NK-92 treated with Interleukin-12 subunit alpha and Interleukin-12 subunit beta, amount 100 ng/mL, for 24 hours (cell line): ENCODE measurements around the gene IFNAR2.

ENCODE experiments used
- DNase-seq: peaks from one replicate; lab custom pipeline; 2025; lab: John Stamatoyannopoulos, UW

IFNAR2 gene

DNA sequence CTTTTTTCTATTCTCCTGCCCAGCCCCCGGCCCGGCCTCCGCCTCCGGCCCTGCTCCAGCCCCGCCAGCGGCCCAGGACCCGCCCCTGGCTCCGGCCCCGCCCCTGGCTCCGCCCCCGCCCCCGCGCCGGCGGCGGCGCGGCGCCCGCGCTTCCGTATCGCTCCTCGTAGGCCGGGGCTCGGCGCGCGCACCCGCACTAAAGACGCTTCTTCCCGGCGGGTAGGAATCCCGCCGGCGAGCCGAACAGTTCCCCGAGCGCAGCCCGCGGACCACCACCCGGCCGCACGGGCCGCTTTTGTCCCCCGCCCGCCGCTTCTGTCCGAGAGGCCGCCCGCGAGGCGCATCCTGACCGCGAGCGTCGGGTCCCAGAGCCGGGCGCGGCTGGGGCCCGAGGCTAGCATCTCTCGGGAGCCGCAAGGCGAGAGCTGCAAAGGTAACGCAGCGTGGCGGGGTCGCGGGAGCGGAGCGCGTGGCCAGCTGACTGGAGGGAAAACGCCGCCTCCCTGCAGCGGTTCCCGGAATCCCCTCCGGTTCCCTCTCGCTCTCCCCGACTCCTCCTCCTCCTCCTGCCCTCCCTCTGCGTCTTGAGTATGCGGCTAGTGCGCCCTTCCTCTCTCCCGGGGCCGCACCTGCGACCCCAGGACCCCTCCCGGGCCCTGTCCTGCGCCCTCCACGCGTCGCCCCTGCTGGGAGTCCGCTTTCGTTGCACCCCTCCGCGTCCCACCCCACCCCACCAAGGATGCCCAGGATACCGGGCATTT lies at the start of gene IFNAR2:
Gene IFNAR2, plus strand, starts transcription at position 155 of the 761 bp plus-strand sequence. CDS start 11,985 bp downstream, outside the sequence.
- peak; percentile 64 for DNase-seq

DNA sequence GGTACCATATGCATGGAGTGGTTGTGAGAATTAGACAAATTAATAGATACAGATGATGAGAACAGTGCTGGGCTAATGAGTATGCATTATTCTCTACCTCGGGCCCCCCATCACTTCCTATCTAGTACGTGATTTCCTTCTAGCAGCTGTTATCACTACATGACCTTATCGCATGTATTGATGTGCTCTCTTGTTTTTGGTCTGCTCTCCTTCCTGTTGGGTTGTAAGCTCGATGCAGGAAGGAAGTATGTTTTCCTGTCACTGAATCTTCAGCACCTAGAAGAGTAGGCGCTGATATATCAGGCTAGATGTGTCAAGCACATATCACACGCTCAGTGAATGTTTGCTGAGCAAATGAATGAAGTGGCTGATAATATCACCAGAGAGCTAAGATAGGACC lies 43.9 kb upstream of the IFNAR2 start:
- DNase-seq = no peak

DNA sequence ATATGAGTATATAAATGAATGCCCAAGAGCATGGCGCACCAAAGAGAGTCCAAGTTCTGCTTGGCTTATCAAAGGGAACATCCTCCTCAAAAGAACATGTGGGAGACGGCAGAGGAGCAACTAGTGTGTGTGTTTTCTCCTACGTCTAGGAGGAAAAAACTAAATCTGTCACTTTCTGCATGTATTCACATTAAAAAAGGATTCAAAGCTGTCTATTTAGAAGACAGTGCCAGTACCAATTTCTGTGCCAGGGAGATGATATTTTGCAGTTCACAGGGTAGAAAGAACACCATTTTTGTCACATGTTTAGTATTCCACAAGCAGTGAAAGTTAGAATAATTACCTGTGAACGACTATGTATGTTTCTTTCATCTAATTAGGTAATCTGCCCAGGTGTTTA lies 42.5 kb upstream of the IFNAR2 start:
- no peak for DNase-seq

DNA sequence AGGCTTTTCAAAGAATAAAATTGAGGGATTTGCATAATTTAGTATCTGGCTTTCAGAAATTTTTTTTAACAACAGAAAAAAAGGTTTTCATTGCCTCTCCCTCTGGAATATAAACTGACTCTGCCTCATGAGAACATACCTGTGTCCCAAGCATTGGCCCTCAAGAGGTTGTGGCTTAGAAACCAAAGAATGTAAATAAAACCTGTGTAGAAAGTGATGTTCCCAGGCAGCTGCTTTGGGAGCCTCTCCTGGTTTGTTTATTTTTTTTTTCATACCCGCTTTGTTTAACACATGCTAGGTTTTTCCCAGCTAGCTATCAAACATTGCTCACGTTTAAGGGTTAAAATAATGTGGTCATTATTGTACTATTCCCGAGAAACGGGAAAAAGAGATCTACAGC lies 40.5 kb upstream of the IFNAR2 start:
- DNase-seq = no peak

DNA sequence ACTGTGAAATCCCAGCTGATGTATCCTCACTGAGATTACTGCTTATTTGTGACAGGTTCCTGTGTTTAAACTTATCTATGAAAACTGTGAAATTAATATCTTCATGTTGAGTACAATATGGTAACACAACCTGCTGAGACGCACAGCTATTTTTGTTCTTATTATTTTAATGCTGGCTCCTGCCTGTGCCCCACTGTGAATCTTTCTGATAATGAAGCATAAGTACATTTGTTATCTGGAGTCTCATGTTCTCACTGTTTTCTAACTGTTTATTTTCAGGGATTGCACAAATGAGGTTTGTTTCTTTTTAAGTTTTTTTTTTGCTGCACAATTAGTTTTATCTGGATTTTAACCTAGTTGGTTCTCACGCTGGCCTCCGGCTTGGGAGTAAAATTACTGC lies 39.9 kb upstream of the IFNAR2 start:
- no peak for DNase-seq

DNA sequence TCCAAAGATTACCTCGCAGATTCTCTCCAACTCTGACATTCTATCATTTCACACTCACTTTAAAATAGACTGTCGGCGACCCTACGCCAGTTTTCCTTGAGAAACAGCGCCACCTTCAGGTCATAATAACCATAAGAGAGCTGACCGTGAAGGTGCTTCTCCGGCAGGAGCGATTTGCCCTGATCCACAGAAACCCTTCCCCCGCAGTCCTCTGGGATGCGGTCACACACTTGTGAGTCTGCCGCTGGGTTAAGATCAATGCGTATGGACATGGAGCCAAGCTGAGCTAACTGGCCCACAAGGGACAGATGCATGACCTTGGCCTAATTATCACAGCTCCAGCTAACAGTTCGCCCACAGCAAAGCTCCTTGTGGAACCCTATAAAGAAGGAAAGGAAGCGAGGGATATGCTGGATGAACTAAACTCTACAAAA lies 32.8 kb upstream of the IFNAR2 start:
- DNase-seq = peak; percentile 27

DNA sequence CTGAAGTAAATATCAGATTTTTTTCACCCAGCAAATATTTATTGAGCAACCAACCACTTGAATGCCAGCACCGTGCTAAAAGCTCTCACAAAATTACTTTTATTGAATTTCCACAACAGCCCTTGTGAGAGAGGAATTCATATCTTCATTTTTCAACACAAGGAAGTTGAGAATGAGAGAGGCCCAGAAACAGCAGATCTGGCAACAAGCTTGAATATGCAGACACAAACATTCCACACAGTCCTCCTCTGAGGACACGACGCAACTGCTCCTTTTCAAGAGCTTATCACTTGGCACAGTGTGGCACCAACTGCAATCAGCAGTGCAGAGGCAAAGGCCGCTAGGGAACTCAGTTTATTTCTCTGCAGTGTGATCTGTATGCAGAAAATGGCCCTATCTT lies 32.2 kb upstream of the IFNAR2 start:
- DNase-seq = no peak

DNA sequence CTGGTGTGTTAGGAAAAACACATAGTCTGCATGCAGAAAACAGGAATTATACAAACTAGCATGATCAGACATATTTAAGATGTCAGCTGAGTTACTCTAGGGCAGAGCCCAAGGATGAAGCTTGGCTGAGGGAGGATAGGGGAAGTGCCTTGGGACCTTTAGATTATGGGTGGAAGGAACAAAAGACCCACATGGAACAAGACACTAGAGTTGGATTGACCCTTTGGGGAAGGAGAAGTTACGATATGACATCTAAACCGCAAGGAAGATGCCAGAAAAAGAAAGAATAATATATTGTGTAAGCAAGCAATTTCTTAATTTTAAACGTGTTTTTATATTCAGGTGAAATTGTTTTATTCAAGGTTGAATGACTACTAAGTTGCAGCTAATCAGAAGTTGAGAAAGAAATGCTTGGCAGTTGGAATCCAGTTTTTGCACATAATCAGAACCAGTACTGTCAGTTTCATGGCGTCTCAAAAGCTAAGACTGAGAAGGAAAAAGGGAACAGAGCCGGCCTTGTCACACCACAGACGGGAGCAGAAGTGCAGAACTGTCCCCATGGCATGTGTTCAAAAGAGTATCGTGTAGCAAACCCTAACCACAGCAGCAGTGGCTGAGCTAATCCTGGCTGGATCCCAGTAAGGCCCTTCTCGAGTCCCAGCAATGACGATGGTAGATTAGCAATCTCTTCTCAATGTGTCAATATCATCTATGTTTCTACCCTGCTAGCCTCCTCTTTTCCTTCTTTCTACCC lies 31.2 kb upstream of the IFNAR2 start:
- DNase-seq = no peak

DNA sequence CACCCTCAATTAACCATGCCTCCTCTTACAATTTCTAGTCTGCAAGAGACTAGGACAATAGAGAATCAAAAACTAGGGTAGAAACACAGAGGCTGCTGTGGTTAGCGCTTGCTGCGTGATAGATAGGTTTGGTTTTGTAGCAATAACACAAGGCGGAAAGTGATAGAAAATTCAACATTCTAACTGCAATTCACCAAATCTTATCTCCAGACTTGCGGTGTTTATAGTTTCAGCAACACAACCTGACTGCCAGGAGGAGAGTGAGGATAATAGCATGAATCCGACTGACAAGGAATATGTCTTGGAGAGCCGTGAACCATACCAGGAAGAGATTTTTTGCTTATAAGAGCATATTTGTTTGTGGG lies 30.7 kb upstream of the IFNAR2 start:
- no peak for DNase-seq

DNA sequence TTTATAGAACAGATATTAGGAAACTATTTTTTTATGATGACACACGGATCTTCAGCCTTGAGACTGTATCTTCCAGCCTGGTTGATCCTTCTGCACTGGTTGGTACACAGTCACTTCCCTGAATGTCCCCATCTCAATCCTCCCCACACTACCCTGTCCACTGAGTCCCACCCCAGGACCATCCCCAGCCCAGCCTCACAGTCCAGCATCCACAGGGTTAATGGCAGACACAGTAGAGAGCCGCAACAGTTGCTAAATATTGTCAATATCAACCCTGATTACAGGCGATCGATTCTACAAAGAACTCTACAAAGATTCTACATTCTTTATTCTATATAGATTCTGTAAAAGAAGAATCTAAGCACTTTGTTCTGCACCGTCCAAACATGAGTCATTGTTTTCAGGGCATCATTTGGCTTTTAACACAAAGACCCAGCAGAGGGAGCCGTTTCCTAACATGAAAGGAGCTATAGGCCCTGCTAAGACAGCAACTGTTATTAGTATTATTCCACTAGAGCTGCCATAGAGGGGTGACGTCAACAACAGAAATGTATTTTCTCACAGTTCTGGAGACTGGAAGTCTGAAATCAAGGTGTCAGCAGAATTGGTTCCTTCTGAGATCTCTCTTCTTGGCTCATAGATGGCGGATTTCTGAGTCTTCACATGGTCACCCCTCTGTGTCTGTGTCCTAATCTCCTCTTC lies 30.1 kb upstream of the IFNAR2 start:
- DNase-seq = peak; percentile 56

DNA sequence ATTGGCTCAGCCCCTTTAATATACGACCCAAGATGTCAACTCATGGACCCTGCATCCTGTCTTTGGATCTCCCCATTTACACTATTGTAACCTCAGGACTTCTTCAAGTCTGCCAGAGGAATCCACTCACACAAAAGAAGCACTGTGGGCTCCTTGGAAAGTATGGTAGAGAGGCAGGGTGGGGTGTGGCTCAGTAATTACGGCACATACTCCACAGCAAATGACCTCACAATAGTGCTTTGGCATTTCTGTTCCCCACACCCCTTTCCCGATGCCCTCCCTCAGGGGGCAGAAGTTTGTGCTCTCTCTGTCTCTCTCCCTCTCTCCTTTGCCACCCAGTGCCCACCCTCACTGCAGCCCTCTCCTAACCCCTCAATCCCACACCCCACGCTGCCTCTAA lies 27.8 kb upstream of the IFNAR2 start:
- DNase-seq = no peak

DNA sequence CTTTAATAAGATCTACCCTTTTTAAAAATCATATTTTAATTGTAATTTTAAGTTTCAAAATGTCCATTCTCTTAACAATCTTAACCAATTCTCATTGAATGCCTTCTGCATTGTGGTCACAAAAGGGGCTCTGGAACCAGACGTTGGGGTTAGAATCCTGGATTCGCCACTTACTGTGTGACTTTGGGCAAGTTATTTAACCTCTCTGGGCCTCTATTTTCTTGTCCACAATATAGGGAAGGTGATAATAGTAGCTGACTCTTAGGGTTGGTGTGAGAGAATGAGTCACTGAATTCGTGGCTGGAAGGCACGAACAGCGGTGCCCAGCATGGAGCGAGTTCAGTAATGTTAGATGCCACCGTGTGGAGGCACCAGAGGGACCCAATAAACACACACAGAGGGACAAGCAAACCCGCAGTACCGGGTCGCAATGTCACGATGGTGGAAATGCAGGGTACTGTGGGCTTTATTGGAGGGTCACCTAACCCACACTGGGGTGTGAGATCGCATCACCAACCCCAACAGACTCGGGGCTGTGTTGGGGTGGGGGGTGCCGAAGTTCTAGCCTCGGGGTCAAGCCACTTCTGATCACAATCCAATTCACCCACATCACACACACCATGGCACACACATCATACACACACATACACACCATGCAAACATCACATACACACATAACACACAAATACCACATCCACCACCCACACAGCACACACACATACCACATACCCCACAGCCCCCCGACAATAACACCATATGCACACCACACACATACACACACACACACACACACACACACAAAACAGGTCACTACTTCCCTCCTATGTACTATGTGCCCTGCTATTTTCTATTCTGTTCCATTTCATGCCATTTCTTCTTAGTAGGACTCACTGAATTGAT lies 27.0 kb upstream of the IFNAR2 start:
- no peak for DNase-seq

DNA sequence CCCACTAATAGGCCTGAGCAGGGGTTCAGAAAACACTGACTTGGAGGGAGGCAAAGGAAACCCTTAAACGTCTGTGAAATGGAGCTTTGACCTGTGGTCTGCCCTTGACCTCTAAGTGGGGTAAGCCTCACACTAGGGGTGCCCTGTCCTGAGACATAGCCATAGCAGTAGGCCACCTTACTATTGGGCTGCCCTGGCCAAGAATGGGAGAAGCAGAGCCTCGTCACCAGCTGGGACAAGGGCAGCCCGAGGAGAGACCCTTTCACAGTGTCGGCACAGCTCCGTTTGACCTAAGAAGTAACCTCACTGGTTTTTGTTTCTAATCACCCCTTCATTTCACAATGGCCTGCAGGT lies 26.4 kb upstream of the IFNAR2 start:
- DNase-seq = no peak

DNA sequence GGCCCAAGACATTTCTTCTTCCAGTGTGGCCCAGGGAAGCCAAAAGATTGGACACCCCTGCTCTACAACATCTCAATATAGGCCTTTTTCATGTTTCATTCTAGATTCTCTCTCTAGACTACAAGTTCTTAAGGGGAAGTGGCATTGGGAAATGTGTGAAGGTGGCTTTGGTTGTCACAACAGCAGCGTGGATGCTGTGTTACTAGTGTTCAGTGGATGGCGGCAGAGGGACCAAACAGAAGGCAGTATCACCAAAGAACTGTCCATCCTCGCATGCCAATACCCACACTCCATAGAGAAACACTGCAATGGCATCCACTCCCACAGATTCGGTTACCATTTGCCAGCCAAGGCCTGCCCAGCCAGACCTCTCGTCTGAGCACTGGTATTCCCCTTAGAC lies 24.3 kb upstream of the IFNAR2 start:
- peak; percentile 38 for DNase-seq

DNA sequence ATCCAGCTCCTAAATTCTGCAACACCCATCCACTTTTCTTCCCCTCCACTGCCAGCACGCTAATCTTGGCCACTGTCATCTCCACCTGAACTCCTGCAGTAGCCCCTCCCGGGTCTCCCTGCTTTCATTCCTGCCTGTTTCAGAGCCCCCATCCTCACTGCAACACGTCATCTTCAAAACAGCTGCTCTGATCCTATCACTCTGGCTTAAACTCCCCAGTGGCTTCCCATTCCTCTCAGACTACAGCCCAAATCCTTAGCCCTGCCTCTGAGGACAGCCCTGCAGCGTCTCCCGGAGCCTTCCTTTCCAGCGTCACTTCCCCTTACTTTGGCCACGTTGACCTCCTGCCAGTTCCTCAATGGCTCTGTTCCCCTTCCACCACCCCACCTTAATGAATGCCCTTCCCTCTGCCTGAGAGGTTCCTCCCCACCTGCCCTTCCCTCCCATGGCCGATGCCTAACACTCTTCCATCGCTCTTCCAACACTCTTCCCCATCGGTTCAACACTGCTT lies 22.9 kb upstream of the IFNAR2 start:
- no peak for DNase-seq

DNA sequence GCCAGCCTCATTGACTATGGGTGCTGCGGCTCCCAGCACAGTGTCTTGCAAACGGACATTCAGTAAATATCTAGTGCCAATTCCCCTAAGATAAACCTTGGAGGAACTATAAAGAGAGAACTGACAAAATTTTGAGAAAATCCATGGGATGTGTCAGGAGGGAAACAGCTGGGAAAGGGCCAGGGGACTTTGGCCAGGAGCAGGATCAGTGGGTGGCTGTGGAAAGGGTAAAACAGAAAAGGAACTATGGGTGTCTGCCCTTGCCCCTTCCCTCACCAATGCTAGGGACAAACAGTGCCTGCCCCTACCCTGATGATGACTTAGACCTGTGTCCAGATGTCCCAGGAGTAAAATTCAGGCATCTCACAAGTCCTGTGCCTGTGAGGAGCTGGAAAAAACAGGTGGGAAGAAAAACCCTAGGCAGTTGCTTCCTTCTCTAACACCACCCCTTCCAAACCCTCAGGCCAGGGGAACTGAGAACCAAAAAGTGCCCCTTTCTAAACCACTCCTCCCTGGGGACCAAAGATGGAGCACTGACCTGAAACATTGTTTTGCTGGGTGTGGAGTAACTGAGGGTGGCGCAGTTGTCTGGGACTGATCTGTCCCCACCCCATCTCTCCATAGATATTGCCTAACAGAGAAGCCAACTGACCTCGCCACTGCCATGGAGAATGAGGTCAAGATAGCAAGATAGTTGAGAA lies 22.1 kb upstream of the IFNAR2 start:
- DNase-seq = no peak

DNA sequence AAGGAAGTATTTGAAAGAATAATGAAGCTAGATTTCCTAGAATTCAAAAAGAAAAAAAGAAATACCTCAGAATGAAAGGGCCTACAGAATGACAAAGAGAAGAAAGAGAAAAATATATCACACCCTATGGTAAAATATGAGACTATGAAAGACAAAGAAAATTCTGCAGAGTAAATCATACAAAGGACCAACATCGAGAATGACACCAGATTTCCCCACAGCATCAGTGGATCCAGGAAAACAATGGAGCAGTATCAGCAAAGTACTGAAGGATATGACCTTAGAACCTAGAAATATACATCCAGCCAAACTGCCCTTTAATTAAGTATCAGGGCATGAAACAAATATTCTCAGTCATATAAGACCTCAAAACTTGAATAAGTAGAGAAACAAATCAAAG lies 21.2 kb upstream of the IFNAR2 start:
- DNase-seq = no peak

DNA sequence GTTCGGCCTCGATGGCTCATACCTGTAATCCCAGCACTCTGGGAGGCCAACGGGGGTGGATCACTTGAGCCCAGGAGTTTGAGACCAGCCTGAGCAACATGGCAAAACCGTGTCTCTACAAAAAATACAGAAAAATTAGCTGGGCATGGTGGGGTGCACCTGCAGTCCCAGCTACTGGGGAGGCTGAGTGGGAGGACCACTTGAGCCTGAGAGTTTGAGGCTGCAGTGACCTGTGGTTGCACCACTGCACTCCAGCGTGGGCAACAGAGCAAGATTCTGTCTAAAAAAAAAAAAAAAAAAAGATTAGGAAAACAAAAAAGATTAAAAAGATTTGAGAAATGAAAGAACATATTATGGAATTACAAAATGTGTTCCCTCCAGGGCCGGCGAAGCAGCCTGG lies 18.4 kb upstream of the IFNAR2 start:
- no peak for DNase-seq

DNA sequence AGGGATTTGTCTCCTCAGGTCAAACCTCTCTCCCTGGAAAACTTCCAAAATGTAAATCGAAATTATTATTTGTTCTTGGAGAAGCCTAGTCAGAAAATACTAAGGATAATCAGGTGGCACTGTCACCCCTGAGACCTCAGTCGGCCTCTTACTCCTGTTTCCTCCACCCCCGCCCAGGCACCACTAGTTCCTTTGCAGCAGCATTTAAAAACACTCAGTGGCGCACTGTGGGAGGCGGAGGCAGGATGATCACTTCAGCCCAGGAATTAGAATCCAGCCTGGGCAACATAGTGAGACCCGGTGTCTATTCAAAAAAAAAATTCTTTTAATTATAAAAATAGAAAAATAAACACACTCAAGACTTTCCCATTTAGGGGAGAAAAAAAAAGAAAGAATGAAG lies 18.0 kb upstream of the IFNAR2 start:
- DNase-seq = no peak

DNA sequence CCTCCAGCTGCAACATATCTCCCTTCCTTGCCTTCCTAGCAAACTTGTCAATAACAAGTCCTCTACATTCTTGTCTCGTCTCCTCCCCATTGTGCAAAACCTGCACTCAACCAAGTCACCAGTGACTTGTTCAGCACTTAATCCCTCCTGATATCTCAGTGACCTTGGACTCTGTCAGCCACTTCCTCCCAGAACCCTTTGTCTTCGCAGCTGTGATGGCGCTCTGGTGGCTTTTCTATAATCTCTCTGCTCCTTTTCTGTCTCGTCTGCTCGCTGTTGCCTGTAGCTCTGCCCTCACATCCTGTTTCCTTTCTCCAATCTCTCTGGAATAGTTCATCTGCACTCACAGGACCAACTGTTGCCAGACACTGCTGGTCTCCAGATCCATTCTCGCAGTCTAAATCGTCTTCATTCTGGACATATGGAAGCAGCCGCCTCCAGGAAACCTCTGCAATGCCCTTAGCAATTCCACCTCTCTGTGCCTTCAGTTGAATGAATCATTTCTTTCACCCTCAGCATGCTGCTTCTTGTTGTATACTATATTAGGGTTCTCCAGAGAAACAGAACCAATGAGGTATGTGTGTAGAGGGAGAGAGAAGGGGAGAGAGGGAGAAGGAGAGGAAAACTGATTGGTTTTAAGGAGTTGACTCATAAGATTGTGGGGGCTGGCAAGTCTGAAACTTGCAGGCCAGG lies 17.4 kb upstream of the IFNAR2 start:
- DNase-seq = no peak

DNA sequence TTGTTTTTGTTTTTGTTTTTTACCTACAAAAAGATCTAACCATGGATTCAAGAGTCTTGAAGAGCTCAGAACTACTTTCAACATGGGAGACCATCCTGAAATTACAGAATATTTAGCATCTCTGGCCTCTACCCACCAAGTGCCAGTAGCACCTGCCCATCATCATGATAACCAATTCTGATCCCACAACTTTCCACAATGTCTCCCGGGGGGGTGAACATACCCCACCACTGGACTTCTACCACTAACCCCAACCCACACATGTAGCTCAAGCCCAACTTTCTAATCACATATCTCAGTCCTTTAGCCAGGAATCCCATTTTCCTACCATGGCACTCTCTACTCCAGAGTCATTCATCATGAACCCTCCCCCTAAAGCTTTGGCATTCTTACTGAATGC lies 15.7 kb upstream of the IFNAR2 start:
- DNase-seq = no peak
